ENCODE measurements around the gene CPPED1.
"Not testable (repeated sequence)": the region's sequence is repeated elsewhere in the genome, so short reads cannot be mapped to it uniquely, and the experiment has no call there.

CPPED1 gene

GRCh38 chr16:12804395-12804794 is 708 bp upstream of the CPPED1 start:
- DNase-seq = no peak

DNA sequence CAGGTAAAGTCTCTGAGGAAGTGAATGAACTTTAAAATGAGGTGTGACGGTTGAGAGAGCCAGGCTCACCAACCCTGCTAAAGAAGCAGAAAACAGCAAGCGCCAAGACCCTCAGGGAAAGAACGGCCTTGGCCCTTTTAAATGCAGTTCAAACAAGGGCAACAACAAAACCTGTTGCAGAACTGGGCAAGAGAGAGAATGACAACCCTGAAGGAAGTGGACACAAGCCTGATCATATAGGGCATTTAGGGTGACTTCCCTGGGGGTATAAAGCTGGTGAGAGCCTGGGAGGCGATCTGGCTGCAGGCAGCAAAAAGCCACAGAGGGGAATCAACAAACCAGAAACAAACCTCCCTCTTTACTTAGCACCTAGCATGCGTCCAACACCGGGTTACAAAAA is 1.0 kb downstream of the CPPED1 start:
- DNase-seq = no peak

DNA sequence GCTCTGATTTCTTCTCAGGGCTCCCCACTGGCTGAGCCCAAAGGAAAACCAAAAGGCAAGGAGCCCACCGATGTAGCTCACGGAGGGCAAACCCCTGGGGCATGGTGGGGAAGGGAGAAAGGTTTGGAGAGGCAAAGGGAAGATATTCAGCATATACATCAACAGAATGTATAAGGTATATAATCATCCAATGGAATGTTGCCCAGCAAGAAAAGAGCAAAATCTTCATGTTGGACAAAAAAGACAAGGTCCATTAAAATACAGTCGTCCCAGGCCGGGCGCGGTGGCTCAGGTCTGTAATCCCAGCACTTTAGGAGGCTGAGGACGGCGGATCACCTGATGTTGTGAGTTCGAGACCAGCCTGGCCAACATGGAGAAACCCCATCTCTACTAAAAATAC is 1.6 kb downstream of the CPPED1 start:
- no peak for DNase-seq

DNA sequence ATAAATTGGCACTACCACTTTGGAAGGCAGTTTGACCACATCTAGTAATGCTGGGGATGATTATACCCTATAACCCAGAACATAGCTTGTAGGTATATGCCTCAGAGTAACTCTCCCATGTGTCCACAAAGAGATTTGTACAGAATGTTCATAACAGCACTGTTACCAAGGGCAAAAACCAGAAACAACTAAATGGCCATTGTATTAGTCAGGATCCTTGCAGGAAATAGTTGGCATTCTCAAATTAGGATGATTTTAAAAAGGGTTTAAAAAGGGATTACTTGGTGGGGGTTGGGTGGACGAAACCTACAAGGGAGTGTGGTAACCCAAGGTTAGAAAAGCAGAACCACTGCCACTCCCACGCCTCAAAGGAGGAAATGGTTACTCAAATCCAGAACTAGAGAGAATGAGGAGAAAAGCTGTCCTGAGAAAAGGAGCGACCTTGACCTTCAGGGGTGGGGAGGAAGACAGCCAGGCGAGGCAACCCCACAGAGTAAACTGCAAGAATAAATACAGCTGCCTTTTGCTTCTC is 2.1 kb downstream of the CPPED1 start:
- DNase-seq = no peak

DNA sequence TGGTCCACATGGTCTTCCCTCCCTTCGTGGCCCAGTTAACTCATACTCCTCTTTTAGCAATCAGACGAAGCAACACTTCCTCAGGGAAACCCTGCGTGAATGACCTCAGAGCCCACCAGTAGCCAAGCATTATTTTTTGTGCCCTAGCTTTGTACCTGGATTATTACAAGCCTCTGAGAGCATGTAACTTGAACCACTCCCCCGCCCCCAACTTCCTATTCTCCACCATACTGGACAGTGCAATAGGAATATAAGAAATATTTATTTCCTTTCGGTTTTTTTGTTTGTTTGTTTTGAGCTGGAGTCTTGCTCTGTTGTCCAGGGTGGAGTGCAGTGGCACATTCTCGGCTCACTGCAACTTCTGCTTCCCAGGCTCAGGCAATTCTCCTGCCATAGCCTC is 2.9 kb downstream of the CPPED1 start:
- DNase-seq = no peak

- not testable (repeated sequence) for DNase-seq
These were observed 3.7 kb downstream of the CPPED1 start for GRCh38 chr16:12799996-12800395.

- no peak for DNase-seq
These were observed 4.8 kb downstream of the CPPED1 start for GRCh38 chr16:12798846-12799245.

- DNase-seq = no peak
These were observed 5.5 kb downstream of the CPPED1 start for GRCh38 chr16:12798171-12798570.

- DNase-seq = no peak
These were observed 7.2 kb downstream of the CPPED1 start for GRCh38 chr16:12796498-12796897.

- DNase-seq = no peak
These were observed 8.9 kb downstream of the CPPED1 start for GRCh38 chr16:12794486-12795387.

GRCh38 chr16:12793865-12794240 is 9.8 kb downstream of the CPPED1 start:
- no peak for DNase-seq

DNA sequence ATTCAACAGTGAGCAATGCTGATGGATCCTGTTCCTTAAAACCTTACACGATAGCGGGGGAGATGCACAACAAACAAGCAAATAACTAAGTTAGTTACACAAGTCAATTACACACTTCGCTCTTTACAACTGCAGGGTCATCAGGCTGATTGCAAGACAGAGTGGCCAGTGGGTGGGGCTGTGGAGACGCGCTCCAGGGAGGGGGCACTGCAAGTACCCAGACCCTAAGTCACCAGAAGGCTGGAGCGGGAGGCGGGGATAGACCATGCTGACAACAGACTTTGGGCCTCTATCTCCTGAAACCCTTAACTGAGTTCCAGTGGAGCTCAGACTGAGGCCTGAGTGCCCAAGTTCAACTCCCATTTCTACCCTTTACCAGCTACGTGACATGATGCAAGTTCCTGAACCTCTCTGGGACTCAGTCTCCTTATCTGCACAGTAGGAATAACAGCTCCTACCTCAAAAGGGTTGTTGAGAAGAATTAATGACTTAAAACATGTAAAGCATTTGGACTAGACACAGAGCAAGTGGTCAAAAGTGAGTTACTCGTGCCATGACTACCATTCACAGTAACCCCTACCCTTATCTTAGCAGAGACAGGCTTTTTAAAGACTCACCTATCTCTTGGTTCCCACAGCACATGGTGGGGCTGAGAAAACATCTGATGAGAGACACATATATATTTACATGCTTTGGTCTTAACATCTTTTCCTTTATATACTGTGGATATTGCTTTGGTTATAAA is 10.4 kb downstream of the CPPED1 start:
- DNase-seq = no peak

DNA sequence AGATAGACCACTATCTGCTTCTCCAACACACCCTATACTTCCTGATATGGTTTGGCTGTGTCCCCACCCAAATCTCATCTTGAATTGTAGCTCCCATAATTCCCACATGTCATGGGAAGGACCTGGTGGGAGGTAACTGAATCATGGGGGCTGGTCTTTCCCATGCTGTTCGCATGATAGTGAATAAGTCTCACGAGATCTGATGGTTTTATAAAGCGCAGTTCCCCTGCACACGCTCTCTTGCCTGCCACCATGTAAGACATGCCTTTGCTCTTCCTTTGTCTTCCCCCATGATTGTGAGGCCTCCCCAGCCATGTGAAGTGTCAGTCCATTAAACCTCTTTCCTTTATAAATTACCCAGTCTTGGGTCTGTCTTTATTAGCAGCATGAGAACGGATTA is 11.2 kb downstream of the CPPED1 start:
- DNase-seq = not testable (repeated sequence)

GRCh38 chr16:12791340-12791739 is 12.3 kb downstream of the CPPED1 start:
- no peak for DNase-seq

GRCh38 chr16:12788758-12789157 is 14.9 kb downstream of the CPPED1 start:
- DNase-seq = no peak

GRCh38 chr16:12786081-12786480 is 17.6 kb downstream of the CPPED1 start:
- DNase-seq = no peak

GRCh38 chr16:12784076-12784475 is 19.6 kb downstream of the CPPED1 start:
- DNase-seq = no peak

DNA sequence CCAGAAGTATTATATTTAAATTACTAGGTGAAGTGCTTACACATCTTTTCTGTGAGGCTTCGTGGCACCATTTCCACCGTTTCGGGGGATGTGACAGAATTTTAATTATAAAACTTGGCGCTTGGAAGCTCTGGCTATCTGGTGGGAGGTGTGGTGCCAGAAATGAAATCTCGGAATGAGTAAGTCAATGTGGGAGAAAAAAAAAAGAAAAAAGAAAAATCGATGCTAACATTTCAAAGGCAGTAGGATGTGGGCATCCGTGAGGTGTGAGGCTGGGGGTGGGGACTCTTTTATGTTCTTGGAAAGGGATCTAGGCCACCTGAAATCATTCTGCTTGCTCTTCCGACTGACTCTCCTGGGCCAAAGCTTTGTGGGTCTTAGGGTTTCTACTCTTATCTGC is 21.9 kb downstream of the CPPED1 start:
- DNase-seq = no peak

GRCh38 chr16:12780467-12780866 is 23.2 kb downstream of the CPPED1 start:
- no peak for DNase-seq

DNA sequence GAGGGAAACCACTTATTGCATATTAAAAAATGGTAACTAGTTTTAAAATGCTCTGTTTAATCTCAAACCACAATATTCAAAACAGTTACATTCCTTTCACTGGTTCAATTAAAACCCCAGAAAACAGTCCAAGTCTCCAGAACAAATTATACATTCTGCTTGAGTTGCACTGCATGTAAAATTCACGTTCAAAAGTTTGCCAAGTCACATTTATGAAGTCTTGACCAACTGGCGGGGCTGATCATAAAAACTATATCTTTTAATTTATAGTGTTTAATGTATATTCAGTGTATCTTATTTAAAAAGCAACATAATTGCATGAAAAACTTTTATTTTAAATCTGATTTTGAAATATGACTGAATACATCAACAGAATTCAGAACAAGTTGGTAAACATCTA is 25.0 kb downstream of the CPPED1 start:
- no peak for DNase-seq

GRCh38 chr16:12775656-12776236 is 27.9 kb downstream of the CPPED1 start:
- DNase-seq = no peak

- DNase-seq = no peak
These were observed 30.5 kb downstream of the CPPED1 start for GRCh38 chr16:12773221-12773620.

DNA sequence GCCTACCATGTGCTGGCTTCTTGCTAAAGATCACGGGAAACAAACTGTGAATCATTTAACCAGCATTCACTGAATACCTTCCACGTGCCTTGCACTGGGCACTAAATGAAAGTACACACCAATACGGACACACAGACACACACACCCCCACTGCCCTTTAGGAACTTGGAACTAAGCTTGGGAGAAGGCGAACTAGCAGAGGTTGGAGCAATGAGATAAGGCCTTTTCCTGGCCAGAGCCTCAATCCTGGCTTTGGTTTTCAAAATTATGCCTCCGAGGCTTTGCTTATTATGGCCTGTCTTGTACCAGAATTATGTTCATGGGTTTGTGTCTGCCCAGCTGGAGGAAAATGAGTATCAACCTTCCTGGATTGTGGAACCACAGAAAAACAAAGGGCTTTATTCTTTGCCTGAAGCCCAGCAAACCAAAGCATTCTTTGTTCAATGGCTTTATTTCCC is 32.3 kb downstream of the CPPED1 start:
- no peak for DNase-seq
